ENCODE data around the gene SPSB4. TPM values are rescaled to one million over a fixed set of nuclear protein-coding genes. Genes with fewer than 3 reads are reported as not detected.

The SPSB4 gene
- total RNA-seq, 6 experiments from 2014 or later = 0.62 to 1.0 (median 0.98) TPM; not detected in 3

DNA sequence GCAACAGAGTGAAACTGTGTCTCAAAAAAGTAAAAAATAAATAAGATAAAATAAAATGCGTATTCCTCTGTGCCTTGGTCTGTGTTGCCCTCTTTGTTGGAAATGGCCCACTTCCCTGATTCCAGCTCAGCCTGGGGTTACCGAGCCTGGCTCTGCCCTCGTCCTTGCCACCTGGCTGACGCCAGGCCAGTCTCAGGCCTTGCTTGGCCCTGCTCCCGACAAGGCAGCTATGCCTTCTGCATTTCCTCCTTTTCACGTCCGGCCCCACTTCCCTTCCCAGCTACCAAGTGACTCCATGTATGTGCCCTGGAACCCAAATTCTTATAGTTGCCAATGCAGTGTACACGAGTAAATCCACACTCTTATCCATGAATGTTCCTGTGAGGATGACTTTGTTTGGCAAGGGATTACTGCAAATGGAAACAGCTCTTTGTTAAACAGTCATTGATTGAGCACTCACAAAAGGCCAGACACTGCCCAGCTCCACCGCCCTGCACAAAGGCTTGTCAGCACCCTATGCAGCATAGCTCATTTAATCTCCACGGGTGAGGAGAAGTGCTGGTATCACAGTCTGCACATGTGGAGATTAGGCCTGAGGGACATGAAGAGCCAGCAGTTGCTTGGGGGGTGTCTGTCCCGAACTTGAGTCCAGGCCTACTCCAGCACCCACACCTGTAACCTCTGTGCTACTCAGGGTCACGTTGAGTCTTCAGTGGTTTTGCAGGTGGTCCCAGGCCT is 25.1 kb downstream of the SPSB4 start:
- 79% methylated on average over 7 of the region's 12 CpGs for WGBS (ENCODE audit: insufficient coverage, low coverage, low lambda C conversion rate, missing lambda C conversion rate)
- no peaks in the 10 kb centered on the region for H3K4me1 ChIP-seq
- intact Hi-C loops (cut with DNase I) = no loop called here
- no peaks in the 10 kb centered on the region for H3K36me3 ChIP-seq
- ATAC-seq (peak; percentile 28 to 66 (median 39)), DNase-seq (peak in 1 of 3 donors; percentile 43)
- no peak overlapping the region for H3K4me3 ChIP-seq
- no peaks in the 10 kb centered on the region for H3K27me3 ChIP-seq
- H3K27ac ChIP-seq = no peak overlapping the region
- TF ChIP-seq POLR2A (IDR thresholded peaks at IDR 0.05) = no peak
- TF ChIP-seq, protein P1, sequence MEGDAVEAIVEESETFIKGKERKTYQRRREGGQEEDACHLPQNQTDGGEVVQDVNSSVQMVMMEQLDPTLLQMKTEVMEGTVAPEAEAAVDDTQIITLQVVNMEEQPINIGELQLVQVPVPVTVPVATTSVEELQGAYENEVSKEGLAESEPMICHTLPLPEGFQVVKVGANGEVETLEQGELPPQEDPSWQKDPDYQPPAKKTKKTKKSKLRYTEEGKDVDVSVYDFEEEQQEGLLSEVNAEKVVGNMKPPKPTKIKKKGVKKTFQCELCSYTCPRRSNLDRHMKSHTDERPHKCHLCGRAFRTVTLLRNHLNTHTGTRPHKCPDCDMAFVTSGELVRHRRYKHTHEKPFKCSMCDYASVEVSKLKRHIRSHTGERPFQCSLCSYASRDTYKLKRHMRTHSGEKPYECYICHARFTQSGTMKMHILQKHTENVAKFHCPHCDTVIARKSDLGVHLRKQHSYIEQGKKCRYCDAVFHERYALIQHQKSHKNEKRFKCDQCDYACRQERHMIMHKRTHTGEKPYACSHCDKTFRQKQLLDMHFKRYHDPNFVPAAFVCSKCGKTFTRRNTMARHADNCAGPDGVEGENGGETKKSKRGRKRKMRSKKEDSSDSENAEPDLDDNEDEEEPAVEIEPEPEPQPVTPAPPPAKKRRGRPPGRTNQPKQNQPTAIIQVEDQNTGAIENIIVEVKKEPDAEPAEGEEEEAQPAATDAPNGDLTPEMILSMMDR (IDR thresholded peaks at IDR 0.05) = no peak
- no peaks in the 10 kb centered on the region for H3K9me3 ChIP-seq

DNA sequence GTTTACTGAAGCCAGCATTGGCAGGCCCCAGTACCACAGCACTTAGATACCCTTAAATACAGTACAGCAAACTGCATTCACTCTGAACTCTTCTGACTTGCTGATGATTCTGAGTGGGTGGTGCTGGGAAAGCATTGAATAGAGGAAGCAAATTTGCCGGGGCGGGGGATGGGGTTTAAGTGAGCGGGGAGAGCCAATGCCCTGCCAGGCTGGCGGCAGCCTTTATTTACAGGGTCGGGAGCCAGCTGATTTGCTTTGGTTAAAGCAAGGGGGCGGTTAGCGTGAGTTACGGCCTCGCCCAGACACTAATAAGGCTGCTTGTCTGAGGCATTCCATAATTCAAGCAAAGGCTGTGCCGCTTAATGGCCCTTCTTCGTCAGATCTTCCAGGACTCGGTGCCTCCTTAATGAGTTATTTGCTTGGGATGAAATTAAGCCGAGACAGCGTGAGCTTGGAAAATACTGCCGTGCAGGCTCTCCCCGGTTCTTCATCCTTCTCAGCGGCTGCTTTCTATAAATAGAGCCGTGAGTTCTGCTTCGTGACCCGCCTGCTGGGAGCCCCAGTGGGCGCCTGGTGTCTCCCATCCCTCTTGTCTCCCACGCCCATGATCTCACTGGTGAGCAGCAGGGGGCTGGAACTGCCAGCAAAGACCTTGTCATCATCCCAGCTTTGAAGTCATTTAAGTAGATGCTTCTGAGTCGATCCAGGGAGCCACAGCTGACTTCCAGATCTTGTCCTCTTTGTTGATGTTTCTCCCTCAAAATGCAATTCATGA is 25.8 kb downstream of the SPSB4 start:
- peak; percentile 48 to 76 (median 61) for ATAC-seq
- intact Hi-C loops (cut with DNase I) = no loop called here
- peak in 2 of 3 donors; percentile 47 to 52 for DNase-seq
- Histone ChIP-seq H3K27me3 (no peaks in the 10 kb centered on the region), H3K4me3 (no peak overlapping the region), H3K27ac (no peak overlapping the region), H3K36me3 (no peaks in the 10 kb centered on the region), H3K4me1 (no peaks in the 10 kb centered on the region), H3K9me3 (no peaks in the 10 kb centered on the region)
- no peak for TF ChIP-seq POLR2A (IDR thresholded peaks at IDR 0.05)
- TF ChIP-seq, protein P1 (IDR thresholded peaks at IDR 0.05) = no peak
- 51% methylated on average over 16 of the region's 23 CpGs for WGBS (ENCODE audit: insufficient coverage, low coverage, low lambda C conversion rate, missing lambda C conversion rate)

DNA sequence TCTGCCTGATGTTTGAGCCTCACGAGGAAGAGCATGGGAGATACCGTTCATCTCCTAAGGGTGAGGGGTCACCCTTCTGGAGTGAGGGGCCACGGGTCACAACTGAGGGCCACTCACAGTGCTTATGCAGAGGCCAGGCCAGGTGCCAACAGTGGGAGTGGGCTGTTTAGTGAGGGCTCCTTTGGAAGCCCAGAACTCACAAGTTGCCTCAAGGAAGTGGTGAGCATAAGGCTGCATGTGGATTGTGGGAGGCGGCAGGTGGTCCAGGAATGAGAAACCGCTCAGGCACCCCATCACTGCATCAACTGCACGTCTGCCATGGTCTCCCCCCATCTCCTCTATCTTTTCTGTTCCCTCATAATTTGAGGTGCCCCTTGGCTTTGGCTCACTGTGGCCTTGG is 26.5 kb downstream of the SPSB4 start:
- no peaks in the 10 kb centered on the region for H3K36me3 ChIP-seq
- no peak overlapping the region for H3K27ac ChIP-seq
- DNase-seq (no peak), ATAC-seq (no peak)
- 77% methylated on average over 4 of the region's 6 CpGs for WGBS (ENCODE audit: insufficient coverage, low coverage, low lambda C conversion rate, missing lambda C conversion rate)
- H3K27me3 ChIP-seq = no peaks in the 10 kb centered on the region
- H3K9me3 ChIP-seq = no peaks in the 10 kb centered on the region
- H3K4me3 ChIP-seq = no peak overlapping the region
- H3K4me1 ChIP-seq = no peaks in the 10 kb centered on the region
- TF ChIP-seq, protein P1 (IDR thresholded peaks at IDR 0.05) = no peak
- no peak for TF ChIP-seq POLR2A (IDR thresholded peaks at IDR 0.05)
- intact Hi-C loops (cut with DNase I) = no loop called here

DNA sequence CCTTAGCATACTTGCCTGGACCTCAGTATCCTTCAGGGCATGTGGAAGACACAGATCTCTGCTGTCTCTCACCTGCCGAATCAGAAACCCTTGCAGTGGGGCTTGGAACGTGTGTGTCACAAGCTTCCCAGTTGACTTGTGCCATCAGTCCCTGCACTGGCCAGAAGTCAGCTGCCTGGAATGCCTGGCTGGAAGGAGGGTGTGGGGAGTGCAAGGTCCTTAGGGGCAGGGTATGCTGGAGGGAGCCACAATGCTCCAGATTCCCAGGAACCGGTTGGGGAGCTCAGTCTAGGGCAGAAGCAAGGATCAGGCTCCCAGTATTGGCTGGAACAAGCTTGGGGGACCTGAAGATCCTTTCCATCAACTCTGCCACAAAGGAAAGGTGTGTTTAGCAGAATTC is 27.1 kb downstream of the SPSB4 start:
- no peaks in the 10 kb centered on the region for H3K4me1 ChIP-seq
- H3K4me3 ChIP-seq = no peak overlapping the region
- TF ChIP-seq, protein P1 (IDR thresholded peaks at IDR 0.05) = no peak
- no peak for TF ChIP-seq POLR2A (IDR thresholded peaks at IDR 0.05)
- no peaks in the 10 kb centered on the region for H3K27me3 ChIP-seq
- H3K27ac ChIP-seq = no peak overlapping the region
- H3K36me3 ChIP-seq = no peaks in the 10 kb centered on the region
- DNase-seq (no peak), ATAC-seq (no peak)
- no peaks in the 10 kb centered on the region for H3K9me3 ChIP-seq
- intact Hi-C loops (cut with DNase I) = no loop called here
- WGBS (ENCODE audit: insufficient coverage, low coverage, low lambda C conversion rate, missing lambda C conversion rate) = 79% methylated on average over 2 of the region's 3 CpGs
